Activated CD8-positive, alpha-beta memory T cell treated with anti-CD3 and anti-CD28 coated beads, Interleukin-2, amount 50 U/mL, for 24 hours (primary cell): ENCODE data around the gene LRRC2.

Experiments
- DNase-seq: peaks from one replicate; pipeline ENCODE4 v3.0.0-alpha.2; 2020; ENCODE audit errors: extremely low read depth

LRRC2 gene

DNA sequence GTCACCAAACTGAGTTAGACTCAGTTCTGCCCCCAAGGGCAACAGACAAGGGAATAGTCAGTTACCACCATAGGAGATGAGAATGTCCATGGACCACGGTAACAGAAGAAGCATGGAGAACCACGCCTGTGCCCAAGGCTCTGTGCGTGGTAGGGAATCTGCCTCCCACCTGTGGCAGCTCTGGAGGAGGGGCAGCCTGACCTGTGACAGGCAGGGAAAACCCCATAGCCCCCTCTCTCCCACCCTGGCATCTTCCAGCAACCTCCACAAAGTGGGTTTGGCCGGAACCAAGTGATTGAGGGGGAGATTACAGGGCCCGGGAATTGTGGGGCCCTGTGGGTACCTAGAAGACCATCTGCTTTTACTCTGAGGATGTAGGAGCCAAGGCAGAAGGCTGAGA, 87.1 kb downstream of the LRRC2 start:
- no peak for DNase-seq

DNA sequence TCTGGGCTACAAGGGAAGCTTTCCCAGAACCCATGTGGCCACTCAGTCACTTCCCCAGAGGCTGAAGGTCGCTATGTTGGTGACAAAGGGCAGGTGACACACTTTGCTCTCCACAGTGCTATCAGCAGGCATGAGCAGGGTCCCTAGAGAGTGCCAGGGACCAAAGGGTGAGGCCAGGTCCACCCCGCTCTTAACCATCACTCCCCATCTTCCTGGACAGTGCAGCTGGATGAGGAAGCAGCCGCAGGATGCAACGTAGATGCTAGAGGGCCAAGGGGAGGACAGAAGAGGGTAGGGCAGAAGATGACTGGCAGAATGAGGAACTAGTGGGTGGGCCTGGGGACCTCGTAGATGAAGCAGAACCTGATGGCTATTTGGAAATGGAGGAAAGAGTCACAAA, 87.8 kb downstream of the LRRC2 start:
- DNase-seq: no peak

DNA sequence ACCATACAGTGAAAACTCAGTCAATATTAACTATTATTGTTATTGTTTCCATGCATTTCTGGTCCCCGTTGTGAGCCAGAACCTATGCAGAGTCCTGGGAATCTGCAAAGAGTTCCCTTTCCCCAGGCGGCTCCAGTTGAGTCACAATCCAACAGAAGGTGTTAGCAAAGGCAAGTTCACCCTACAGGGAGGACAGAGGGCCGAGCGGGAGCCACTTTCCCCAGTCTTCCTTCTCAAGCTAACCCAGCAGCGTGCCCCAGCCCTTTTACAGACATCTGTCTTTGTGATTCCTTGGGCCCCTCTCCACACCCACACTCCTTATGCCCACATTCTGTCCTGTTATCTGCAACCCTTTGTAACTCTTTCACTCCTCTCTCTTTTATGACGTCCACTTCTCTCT, 88.3 kb downstream of the LRRC2 start:
- DNase-seq: no peak

DNA sequence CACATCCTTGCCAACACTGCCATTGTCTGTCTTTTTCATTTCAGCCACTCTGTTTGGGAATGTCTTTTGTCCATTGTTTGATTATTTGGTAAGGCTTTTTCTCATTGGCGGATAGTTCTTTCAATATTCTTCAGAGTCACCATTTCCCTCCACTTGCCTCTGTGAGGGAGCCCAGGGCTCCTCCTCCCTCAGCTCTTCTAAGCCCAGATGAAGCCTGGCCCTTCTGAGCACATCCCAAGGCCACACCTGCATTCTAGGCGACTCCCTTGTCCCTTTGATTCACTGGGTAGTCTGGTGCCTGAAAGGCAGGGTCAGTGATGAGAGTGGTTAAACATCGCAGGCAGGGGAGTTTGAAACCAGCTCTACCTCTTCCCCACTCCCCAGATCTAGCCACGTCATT, 89.0 kb downstream of the LRRC2 start:
- DNase-seq: no peak

DNA sequence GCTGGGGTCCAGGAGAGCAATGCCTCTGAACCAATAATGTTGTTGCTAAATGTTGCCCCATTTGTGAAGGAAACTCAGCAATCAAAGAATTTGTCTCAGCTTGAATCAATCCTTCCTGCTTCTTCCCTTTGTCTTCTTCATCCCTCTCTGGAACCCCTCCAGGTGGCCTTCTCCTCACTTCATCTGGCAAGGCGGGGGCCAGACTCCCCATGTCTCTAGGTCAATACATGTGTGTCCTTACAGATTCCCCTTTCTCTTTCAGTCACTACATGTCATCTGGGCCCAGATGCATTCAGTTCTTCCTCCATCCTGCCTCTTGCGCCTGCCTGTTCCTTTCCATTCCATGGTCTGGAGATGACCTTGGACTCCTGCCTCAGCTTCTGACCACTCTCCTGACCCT, 93.4 kb downstream of the LRRC2 start:
- no peak for DNase-seq

DNA sequence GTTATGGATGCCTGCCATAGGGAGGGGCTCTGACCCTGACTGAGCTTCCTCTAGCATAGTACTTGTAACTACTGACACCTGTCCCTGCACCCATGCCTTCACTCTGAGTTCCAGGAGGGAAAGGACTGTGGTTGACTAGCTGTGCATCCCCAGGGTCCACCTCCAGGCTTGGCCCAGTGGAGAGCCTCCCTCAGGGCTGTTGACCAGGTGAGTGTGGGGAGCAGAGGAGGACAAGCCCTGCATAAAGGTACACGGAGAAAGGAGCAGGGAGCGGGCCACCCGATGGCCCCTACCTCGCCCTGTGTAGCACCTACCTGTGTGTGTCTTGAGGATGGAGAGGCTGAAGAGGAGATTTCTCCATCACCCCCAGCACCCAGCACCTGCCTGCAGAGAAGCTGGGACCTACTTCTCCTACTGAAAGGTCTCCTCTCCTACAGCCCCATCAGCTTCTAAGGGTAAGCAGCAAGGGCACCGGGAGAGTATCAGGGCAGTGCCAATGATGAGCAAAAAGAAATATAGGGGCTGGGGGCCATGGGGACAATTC, 94.7 kb downstream of the LRRC2 start:
- no peak for DNase-seq

DNA sequence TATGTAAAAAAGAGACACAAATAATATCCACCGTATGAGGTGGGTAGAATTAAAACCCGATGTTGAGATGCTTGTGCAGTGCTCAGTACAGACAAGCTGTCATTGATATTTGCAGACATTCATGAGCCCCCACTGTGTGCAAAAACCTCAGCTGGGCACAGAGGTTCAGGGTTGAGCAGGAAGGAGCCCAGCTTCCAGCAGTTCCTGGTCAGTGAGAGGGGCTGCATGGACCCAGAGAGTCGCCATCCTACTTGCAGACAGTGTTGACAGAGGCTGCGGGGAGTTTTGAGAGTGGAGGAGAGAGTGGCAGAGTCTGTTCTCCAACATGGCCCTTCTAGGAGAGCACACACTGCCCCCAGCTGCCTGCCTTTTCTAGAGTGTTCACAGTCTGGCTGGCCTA, 95.3 kb downstream of the LRRC2 start:
- DNase-seq: no peak

DNA sequence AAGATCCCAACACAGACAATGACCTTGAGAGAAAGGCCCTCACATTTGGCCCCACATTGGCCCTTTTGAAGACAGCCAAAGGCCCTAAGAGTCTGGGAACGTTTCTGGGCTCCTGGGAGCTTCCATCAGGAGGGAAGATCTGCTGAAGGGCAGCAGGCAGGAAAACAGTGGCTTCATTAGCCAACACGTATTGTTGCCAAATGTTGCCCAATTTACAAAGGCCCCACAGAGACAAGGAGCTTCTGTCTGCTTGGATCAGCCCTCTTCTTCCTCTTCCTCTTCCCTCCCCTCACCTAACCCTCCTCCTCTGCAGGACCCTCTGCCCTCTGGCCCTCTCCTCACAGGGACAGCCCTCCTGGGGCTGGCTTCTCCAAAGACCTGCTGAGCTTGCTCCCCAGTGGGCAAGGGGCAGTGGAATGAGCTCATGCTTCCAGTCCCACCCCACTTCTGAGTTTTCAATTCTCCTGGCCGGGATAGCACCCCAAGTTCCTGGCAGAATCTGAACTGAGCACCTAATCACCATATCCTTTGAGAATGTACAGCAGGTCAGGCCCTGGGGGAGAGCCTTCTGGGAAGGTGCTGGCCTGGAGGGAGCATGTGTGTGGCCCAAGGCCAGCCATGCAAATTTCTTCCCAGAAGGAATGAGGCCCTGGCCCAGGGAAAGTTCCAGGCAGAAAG, 96.3 kb downstream of the LRRC2 start:
- no peak for DNase-seq

DNA sequence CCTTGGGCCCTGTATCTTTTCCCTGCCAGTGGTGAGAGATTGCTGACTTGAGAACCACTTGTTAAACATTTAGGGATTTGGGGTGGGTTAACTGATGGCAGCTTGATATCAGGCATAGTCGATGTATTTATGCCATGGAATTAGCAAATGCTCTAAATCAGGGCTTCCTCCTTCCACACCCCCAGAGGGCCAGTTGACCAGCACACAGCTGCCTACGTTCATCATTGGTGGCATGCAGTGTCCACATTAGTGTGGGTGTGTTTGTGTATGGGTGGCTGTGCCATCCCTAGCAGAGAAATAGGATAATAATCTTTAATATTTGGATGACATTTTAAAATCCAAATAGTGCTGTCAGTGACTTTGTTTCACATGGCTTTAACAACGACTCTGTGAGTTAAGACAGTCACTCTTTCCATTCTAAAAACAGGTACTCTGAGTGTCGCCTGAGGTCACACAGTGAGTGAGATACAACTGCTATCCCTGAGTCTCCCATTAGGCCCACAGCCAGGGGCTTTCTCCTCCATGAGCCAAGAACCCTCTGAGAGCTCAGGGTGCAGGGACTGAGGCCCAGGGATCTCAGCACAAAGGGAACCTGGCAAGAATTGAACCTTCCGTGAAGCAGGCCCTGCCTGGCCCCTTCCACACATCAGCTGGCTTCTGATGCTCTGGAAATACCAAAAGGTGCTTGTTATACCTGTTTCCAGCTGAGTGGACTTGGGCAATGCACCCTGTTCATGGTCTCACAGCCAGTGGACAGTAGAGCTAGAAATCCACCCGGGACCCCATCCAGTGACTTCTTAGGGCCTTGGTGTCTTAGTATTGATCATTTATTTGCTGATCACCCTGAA, 97.1 kb downstream of the LRRC2 start:
- DNase-seq: no peak

DNA sequence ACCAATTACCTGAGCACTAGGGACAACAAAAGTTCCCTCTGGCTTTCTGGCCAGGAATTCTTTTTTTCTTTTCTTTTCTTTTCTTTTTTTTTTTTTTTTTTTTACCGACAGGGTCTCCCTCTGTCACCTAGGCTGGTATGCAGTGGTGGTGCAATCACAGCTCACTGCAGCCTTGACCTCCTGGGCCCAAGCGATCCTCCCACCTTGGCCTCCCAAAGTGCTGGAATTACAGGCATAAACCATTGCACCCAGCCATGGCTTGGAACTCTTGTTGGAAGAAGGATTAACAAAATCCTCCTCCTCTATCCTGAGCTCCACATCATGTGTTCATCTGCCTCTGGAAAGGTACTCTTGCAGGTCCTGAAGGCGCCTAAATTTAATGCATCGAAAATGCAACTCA, 98.5 kb downstream of the LRRC2 start:
- DNase-seq: no peak

DNA sequence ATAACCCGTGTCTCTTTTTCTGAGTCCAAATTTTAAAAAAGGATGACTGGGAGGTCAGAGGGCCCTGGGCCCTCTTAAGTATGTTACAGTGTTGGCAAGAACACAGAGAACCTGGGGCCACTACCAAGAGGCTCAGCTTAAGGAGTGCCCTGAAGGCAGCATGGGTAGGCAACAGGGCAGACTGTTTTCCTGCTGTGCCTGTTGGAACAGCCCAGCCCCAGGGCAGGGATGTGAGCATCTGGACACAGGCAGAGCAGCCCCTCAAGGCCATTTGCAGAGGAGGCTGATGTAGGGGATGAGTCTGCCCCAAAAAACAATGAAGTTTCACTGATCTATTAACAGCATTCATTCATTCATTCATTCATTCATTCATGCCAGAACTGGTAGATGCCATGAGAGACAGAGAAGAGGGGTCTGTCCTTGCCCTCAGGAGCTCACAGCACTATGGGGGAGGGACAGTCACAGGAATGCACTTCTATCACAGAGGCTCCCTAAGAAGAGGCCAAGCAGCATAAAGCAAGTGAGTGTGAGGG, 99.2 kb downstream of the LRRC2 start:
- no peak for DNase-seq

DNA sequence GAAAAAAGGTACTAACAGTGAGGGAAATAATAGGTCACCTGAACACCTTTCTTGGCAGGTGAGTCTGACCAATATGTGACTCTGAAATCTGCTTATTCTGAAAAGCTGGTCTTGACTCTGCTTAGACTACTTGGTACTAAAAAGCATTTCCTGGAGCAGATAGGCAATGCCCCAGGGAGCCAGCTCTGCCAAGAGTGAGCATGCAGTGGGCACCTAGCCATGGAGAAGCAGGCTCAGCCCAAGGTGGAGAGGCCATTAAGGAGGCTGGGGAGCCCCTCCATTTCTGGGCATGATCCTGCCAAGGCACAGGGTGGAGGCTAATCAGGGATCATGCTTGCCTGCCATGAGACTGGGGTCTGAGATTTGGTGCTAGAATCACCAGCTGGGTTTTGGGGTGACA, 99.8 kb downstream of the LRRC2 start:
- DNase-seq: no peak
